GM19238 (cell line): Measurements from ENCODE around the gene PCDHGA1.

Source experiments
- DNase-seq: peaks from one replicate; pipeline ENCODE4 v3.0.0; 2011; ENCODE audit warnings: low spot score; ENCODE audit not compliant: insufficient read length

PCDHGA1 gene

DNA sequence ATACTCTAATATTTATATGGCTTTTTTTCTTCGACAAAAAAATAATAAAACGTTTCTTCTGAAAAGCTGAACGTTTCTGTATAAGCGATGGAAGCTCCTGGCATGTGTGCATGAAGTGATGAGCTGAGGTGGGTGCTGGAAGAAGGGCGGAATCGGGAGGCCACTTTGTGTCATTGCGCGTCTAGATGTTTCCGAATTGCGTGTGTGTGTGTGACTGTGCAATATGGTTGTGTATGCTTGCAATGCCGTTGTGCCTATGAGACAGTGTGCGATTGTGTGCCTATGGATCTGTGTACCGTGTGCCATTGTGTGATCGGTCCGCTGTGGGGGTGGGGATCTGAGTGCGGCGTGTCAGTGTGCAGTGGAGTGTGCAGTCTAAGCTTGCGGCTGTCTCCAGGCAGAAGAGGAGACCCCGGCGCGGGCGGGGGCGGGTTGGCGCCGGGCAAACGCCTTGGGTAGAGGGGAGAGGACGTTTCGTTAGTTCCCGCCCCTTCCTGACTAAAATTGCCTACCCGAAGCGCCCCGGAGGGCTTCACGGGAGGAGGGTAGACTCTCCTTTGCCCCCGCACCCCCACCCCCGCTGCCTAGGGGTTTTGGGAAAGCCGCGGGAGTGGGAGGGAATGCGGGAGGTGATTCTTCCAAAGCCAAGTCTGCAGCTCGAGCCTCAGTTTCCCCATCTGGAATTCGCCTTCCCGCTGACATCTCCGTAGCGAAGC lies 182.8 kb downstream of the PCDHGA1 start:
- no peak for DNase-seq

DNA sequence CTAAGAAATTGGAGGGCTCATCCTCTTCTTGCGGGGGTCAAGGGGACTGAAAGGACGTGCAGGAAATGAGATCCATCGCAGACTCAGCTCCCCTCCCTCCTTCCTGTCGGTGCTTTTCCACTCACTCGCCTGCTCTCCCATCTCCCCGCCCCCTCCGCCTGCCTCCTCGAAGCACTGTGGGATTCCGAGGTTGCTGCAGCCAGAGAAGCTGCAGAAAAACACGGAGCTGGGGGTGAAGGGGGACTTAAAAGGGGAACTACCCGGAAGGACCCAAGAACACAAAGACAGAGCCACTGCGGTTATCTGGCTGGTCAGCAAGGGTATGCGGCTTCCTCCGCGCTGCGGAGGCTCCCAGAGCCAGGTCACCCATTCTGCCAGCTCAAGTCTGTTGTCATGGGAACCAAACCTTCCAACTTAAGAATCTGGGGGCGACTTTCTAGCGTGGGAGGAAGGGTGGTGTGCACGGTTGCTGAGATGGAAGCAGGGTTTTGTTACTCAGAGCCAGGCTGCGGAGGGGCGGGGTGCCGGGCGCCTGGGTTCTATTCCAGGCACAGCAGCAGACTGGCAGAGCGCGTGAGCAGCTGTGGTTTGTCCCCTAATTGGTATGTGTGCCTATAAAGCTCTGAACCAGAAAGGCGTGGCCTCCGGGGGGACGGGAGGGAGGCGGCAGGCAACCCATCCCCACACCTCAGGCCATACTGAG lies 183.5 kb downstream of the PCDHGA1 start:
- DNase-seq = no peak

DNA sequence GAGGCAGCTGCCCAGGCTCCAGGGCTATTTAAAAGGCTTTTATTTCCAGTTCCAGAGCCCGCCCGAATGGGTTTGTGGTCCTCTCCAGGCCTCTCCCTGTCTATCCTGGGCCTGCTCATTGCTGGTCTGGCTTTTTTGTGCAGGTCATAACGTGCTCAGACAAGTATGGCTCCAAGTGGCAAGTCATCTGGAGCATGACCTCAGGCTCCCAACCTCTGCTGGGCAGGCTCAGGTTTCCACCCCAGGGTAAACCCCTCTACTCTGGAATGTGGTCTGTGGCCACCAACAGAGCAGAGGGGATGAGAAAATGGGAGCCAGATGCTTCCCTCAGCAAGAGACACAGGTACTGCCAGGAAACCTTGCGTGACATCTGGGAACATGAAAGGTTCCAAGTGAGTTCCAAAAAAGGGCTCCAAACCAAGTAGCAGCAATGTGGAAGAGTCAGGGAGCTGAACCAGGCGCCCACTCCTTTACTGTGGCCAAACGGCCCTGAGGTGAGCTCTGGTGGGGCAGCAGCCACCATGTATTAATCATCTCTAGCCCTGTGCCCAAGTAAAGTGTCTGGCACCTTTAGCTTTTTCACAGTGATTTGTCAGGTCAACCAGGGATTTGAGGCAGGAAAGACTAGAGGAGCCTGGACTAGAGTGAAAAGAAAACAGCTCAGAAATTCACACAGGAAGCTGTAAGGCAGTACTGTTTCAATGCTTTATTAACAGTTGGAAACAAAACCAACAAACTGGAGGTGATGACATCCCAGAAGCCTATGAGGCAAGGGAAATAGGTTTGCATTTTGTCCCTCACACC lies 184.2 kb downstream of the PCDHGA1 start:
- DNase-seq = no peak

DNA sequence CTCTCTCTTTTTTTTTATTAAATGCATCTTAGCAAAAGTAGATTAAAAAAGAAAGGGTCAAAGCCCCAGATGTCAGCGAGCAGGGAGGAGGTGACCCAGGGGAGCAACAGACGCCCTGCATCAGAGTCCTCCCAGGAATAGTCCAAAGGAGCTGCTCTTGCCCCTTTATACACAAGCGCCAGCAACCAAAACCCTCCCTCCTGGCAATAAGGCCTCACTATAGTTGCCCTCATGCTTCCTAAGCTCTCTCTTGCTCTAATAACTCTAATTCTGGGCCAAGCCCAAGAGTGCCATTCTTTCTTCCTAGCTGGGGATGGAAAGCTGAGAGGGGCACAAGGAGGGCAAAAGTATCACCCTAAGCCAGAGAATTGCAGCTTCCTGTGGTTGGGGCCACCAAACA lies 184.8 kb downstream of the PCDHGA1 start:
- no peak for DNase-seq

DNA sequence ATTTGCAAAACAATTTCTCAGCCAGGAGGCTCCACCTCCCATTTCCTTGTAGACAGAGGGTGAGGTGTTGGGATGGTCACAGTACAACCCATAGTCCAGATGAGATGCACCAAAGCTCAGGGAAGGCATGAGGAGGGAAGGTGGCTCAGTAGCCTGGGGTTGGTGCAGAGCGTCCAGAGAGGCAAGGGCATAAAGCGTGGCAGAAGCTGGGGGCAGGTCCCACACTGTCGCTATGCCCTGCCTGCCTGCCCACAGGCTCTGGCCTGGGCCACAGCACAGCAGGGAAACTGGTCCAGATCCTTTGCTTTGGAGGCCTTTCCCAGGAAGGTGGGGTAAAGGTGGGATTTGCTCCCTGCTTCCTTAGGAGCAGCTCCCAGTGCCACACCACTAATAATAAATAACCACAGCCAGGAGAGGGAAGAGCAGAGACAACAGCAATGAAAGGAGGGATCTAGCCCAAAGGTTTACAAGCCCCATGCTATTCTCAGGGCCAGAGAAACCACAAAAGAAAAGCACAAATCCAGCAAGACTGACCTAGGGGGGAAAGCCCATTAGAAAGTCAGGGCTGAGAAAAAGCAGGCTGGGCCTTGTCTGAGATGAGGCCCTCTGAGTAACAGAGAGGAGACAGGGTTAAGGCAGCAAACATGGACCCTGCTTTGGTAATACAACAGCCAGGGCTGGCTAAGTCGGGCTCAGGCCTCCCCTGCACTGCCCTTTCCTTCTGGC lies 185.8 kb downstream of the PCDHGA1 start:
- no peak for DNase-seq

DNA sequence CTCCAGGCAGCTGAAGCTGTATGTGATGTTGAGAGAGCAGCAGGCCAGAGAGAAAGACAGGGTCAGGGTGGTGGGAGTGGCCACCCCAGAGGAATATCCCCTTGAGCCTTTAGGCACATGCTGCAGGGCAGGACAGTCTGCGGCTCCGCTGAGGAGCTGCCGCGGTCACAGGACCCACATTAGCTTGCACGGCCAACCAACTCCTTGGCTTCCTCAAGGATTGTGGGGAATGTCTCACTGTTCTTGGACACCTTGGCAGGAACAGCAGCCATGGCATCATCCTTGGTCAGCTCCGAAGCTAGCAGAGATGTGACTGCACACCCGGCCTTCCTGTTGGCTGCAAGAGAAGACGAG lies 186.3 kb downstream of the PCDHGA1 start:
- no peak for DNase-seq

DNA sequence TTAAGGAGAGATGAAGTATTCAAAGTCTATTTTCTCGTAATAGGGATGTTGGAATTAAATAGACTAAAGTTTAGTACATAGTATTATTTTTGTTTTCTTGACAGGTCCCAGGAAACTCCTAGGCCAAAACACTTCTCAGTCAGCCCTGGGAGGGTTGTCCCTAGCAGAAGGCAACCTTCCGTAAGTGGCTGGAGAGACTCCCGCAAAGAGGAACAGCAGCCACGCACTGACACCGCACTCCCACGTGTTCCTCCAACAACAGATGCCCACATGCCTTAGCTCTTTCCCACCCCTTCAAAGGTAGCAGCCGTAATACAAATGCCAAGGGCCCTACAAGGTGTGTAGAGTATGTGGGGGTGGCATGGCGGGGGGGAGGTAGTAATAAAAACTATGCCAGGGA lies 187.0 kb downstream of the PCDHGA1 start:
- no peak for DNase-seq

DNA sequence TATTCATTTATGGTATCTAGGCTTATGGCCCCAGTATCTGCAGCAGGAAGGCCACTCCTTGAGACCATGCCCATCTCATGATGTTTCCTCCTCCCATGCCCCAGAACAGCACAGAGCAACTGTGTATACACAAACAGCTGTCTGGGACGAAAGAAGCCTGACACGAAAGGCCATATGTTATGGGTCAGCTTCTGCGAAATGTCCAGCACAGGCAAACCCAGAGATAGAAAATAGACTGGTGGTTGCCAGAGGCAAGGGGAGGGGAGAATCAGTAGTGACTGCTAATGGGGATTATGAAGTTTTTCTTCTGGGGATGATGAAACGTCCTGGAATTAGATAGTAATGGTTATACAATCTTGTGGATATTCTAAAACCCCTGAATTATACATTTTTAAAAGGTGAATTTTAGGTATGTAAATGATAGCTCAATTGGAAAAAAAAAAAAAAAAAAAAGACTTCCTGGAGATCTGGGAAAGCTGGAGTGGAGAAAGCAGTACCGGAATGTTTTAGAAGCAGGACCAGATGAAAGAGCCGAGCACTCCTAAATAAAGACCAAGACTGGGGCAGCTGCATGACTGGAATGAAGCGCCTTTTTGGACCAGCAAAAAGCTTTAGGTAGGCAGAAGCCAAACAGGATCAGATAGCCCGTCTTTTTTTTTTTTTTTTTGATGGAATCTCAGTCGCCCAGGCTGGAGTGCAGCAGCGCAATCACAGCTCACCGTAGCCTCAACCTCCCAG lies 187.7 kb downstream of the PCDHGA1 start:
- no peak for DNase-seq

DNA sequence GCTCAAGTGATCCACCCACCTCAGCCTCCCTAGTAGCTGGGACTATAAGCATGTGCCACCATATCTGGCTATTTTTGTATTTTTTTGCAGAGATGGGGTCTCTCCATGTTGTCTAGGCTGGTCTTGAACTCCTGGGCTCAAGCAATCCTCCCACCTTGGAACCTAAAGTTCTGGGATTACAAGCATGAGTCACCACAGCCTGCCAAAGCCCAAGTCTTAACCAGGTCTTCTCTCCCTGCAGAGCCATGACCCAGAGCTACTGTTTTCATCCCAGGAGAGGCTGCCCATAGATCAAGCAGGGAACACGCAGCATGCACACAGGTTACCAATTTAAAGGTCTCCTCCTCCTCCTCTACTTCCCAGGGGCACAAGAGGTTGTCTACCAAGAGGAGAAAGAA lies 188.3 kb downstream of the PCDHGA1 start:
- no peak for DNase-seq

DNA sequence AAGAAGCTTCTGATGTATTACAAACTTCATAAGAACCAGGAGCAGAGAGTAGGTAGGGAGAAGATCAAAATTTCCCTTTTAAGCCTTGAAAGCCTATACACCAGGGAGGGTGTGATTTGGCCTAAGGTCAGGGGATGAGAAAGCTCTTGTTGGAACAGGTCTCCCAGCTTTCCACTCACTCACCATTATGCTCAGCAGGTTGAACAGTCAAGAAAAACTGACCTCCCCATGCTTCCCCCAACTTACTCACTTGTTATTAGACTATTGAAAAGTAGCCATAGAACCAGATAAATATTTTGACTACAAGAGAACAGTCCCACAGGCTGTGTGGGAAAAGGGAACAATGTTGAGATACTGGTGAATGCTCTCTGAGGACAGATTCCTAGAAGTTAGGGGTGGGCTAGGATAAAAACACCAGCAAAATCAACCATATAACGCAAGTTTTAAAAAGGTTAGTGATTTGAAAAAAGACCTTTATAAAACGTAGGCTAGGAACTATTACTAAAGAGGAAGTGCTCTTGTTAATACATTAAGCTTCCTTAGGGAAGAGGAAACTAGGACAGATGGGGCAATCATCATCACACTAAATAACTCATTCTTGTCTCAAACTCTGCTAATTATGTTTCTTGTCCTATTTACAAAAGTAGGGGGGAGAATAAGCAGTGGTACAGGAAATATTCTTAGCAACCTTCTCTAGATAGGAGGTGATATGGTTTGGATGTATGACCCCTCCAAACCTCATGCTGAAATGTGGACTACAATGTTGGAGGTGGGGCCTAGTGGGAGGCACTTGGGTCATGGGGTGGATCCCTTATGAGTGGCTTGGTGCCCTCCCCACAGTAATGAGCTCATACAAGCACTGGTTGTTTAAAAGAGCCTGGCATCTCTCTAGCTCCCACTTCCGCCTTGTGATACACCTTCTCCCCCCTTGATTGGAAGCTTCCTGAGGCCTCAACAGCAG lies 189.6 kb downstream of the PCDHGA1 start:
- DNase-seq = no peak

DNA sequence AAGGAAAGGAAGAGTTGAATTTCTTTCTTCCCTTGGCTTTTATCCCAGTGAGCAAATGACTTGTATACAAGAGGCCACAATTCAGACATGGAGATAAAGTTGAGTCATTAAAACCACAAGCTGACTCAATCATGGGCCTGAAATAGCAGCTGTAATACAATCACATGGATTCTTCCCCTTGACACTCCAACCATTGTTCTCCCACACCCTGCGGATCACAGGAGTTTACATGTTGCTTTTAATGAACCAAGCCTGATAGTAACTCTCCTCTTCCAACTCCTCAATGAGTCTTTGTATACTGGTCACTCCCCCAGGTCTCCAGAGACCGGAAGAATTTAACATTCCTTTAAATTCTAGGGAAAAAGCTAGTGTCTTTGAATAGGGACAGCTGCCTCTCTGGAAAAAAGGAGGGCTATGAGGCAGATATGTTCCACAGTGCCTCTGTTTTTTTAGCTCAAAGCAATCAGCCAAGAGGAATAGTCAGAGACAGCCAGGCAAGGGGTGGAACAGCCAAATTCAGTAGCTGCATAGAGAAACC lies 191.0 kb downstream of the PCDHGA1 start:
- no peak for DNase-seq

DNA sequence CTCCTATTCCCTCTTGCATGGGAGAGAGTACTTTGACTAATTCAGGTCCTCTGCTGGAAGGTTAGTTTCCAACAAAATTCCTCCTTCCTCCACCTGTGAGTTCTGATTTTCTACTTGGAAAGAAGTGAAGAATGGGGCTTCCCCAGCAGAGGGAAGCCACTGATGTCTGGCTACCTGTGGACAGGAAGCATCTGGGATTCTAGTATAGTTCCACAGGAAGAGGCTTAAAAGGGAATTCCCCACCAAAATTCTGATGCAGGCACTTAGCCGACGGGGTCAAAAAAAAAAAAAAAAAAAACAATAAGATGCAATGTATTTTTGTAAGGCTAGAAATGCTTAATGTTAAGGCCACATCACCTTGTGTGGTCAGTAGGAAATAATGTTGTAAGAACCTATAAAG lies 192.0 kb downstream of the PCDHGA1 start:
- no peak for DNase-seq

DNA sequence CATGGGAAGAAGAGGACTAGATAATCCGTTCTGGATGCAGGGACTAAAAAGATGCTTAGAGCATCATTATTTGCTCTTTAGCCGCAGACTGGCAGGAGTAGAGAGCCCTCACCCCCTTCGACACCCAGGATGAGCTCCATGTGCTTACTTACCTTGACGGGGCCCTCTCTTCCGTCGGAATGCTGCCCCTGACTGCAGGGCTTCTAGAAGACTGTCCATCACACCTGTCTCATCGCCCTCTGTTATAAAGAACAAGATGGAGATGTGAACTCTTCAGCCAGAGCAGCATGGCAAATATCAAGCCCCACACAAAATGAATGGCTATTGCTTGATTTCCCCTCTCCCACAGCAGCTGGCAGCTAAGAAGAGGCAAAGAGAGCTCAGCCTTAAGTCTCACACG lies 193.7 kb downstream of the PCDHGA1 start:
- no peak for DNase-seq

DNA sequence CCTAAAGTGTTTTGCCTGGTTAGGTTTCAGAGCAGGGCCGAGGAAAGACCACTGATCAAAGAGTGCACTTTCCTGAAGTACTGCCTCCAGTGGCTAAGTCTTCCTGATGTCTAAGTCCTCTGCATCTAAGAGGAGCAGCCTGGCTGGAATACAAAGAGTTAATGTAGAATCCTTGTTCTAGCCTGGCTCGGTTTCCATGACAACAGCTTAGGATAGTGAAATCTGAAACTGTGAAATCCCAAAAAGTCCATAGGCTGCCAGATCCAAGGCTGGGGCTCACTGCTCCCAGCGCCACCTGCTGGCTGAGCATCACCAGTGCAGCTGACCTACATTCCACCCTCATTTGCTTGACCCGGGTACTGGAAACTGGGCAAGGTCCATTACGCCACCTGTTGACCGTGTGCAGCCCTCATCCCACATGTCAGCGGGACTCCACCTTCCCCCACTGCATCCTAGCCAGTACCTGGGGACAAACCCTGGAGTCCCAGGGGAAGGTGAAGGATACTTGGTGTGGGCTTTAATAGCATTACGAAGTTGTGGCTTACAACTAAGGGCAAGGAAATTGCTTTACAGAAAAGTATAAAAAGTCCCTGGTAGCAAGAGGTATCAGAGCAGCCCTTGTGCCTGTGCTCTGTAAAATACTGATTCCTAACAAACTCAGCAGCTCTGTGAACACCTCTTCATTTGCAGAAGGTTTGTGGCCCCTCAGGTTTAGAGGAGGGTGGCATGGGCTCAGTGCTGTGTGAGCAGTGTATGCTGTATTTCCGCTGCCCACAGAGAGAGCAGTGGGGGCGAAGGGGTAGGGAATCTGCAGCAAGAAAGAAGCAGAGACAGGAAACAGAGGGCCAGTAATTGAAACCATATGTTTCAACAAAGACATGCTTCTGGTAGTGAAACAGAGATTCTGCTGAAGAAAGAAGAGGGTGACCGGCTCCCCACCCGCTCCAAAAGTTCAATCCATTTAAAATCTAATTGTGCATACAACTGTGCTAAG lies 194.6 kb downstream of the PCDHGA1 start:
- no peak for DNase-seq

DNA sequence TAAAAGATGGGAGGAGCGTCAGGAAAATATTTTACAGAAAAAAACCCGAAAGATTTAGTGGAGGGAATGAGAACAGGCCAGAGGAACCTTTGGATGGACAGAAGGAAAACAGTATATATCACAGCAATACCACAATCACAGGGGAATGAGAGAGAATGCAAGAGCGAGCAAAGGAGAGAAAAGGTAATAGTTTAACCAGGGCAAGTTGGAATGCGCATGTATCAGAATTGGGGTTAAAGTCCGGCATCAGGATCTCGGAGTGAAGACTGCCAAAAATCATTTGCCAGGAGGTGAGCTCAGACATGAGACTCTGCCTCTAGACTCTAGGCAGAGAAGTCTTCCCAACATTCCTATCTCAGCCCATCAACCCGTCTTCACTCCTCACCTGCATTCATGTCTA lies 195.3 kb downstream of the PCDHGA1 start:
- DNase-seq = no peak

DNA sequence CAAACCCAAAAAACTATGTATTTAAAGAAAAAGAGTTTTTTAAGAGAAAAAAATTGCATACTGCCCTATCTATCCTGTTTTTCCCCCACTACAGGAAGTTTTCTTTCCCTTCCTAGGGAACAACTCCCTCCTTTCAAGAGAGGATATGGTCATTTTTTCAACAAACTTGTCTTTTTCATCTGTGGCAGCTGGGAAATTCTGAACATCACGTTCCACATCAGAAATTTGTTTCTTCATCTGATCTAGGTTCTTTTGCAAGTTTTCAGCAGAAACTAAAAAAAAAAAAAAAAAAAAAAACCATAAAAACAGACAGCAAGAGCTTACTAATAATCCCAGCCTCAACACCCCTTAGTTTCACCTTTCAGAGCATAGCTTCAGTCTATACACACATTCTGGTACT lies 197.1 kb downstream of the PCDHGA1 start:
- no peak for DNase-seq

DNA sequence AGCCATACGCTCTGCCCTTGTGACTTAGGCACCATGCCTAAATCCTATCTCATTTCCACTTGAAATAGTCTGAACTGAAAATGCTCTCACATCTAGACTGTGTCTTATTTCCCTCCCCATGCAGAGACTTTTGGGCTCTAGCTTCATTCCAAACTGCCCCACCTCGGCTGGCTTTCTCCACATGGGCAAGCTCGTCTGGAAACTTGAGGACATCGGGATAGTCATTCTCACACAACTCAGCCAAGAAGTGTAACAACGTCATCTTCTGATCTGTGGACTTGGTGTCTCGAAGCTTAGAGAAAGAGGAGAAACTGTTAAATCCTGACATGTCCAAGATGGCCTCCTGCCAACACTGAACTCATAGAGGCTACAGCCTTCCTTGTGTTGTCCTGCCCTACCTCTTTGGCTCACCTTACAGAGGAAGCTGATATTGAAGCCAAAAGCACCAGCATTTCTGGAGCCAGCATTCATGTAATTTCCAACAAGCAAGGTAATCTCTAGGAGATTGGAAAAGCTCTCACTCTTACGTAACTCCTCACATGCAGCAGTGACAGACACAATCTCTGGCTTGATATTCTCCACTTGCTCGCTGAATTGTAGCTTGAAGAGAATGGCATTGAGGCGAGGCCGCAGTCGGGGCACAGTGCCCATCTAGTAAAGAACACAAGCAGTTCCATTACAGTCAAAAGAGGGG lies 198.1 kb downstream of the PCDHGA1 start:
- DNase-seq = no peak

DNA sequence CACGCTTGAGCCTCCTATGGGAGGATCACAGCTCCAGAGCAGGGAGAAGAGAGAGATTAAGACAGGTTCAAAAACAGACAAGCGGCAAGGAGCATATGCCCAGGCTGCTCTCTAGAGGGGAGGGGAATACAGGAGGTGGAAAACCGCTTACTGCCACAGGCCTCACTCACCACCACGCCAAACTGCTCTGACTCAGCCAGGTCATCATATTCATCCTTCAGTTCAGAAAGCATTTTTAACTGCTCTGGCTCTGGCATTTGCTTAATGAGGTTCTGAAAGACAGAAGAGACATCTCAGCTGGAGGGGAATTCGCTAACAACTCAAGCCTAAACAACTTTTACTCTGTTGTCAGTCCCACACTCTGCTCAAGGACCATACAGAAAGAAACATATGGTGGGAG lies 198.7 kb downstream of the PCDHGA1 start:
- DNase-seq = no peak
